ENCODE data around the gene EPHB3.

- no peak for TF ChIP-seq CTCF (IDR thresholded peaks at IDR 0.05)
- no peak for TF ChIP-seq POLR2AphosphoS5 (IDR thresholded peaks at IDR 0.05)
These were observed 4.1 kb upstream of the EPHB3 start for GRCh38 chr3:184557348-184557950.

Measured in sigmoid colon (tissue), 4 donors.